ENCODE results near the gene TDRD3.

DNA sequence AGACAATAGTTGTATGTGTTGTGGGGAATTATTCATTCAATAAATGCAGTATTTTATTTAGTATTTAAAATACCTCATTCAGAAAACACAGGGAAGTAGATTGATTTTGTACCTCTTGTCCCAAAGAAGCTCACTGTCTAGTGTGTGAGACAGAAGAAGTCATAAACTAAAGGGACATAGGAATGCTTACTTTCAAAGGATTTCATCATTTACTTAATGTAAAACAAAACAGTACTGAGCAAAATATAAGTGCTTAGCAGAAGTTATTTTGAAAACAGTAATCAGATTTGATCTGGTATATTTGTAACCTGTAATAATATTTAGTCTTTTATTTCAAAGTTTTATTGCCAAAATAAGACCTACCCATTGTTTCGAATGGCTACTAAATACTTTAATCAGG lies 117.9 kb downstream of the TDRD3 start:
- TF ChIP-seq CTCF (IDR thresholded peaks at IDR 0.05; ENCODE audit: low read depth, low read length) (no peak), EZH2phosphoT487 (IDR thresholded peaks at IDR 0.05; ENCODE audit: low read depth) (no peak)

Data from OCI-LY3 (cell line).